H1 (cell line): Measurements from ENCODE around the gene FCER1A. TPM values are rescaled to one million over a fixed set of nuclear protein-coding genes. Genes with fewer than 3 reads are reported as not detected.

Source experiments
- polyA plus RNA-seq, 7 experiments: library from polyadenylated mRNA; depleted of rRNA in 3 of 7; stranded (reverse) in 5 of 7; unstranded in 2 of 7; fragments of >200 nt in 5 of 7; fragments of 200-250 nt in 2 of 7; gene quantifications; 1 replicate in 5 of 7; 2 replicates in 1 of 7; 4 replicates in 1 of 7; pipeline versions ENCODE4 v1.2.1 to v1.2.3, GENCODE V29; 2011 to 2013; ENCODE audit warnings: missing spikeins in 2 of 7, mixed read lengths in 2 of 7
- total RNA-seq: library from RNA; stranded (reverse); fragmentation: NEBNext Ultra II Directional; extraction: Animal tissue kit (Norgen Biotek cat#: 25700); gene quantifications from 2 replicates; pipeline ENCODE4 v1.2.1, GENCODE V29; 2021

Gene FCER1A
- total and polyA plus RNA-seq, 2 of the 8 experiments (the other 6 are each of a cell fraction or from before 2014, with no cell fraction given) = not detected

Other genes with a start within 250 kb of the FCER1A start
- gene AIM2, start 225.6 kb upstream of the FCER1A start, total RNA-seq = 1.7 and 2.1 TPM in 2 replicates
- gene AIM2, start 225.6 kb upstream of the FCER1A start, polyA plus RNA-seq (2011; rRNA removed) = 0.21 and 0.28 TPM in 2 replicates
- 8.3 and 8.9 TPM in 2 replicates for gene CADM3, start 130.7 kb upstream of the FCER1A start, total RNA-seq
- gene CADM3, start 130.7 kb upstream of the FCER1A start, polyA plus RNA-seq (2011; rRNA removed) = 8.0 and 8.5 TPM in 2 replicates
- gene ACKR1, start 97.5 kb upstream of the FCER1A start, total RNA-seq = 0.61 TPM in 2 replicates
- 0.66 and 1.00 TPM in 2 replicates for gene ACKR1, start 97.5 kb upstream of the FCER1A start, polyA plus RNA-seq (2011; rRNA removed)
- gene OR10J4, start 129.9 kb downstream of the FCER1A start, total RNA-seq = not detected in 2 replicates
- gene OR10J4, start 129.9 kb downstream of the FCER1A start, polyA plus RNA-seq (2011; rRNA removed) = not detected in 2 replicates
- gene OR10J1, start 137.4 kb downstream of the FCER1A start, total RNA-seq = not detected in 2 replicates
- gene OR10J1, start 137.4 kb downstream of the FCER1A start, polyA plus RNA-seq (2011; rRNA removed) = not detected in 2 replicates
- gene OR10J5, start 233.7 kb downstream of the FCER1A start, total RNA-seq = not detected in 2 replicates
- gene OR10J5, start 233.7 kb downstream of the FCER1A start, polyA plus RNA-seq (2011; rRNA removed) = not detected in 2 replicates